ENCODE measurements around the gene U2AF2.

DNA sequence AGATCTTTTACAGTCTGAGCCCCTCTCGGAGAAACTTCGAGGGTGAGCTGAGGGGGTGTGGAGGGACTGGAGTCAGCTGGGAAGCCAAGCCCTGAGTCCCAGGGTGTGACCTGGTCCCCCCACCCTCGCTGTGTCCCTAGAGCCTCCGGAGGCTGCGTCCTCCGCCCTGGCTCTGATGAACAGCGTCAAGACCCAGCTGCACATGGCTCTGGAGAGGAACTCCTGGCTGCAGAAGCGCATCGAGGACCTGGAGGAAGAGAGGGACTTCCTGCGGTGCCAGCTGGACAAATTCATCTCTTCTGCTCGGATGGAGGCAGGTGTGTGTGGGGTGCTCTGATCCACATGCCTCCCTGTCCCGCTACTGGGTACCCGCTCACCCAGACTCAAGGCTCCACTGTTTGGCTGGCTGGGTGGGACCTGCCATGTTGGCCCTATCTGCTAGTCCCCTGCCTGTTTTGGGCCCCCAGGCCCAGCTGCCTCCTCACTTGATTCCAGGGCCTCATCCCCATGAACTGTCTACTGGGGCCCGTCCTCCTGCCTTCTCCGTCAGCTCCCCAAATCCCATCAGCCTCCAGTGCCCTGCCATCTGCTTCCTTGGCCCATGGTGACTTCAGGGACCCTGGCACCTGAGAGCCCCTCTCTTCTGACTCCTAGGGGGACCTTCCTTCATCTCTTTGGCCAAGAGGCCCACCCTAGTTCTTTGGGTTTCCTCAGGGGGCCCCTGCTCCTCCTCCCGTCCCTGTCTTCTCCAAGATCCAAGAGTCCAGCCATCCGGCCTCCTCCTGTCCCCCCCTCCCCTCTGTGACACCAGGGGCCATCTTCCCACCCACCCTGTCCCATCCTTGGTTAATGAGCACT lies 5.3 kb upstream of the U2AF2 start:
- TF ChIP-seq CTCF (IDR thresholded peaks at IDR 0.05) = no peak
- no peak for TF ChIP-seq POLR2A (IDR thresholded peaks at IDR 0.05)
